Endodermal cell (in vitro differentiated cells): ENCODE data around the gene HEXIM1. TPM values are rescaled to one million over a fixed set of nuclear protein-coding genes. Genes with fewer than 3 reads are reported as not detected.

Source experiments
- DNase-seq: peaks from one replicate; pipeline ENCODE4 v3.0.0-alpha.2; 2017
- H3K27ac ChIP-seq: 2 replicates; pipeline ENCODE4 v1.5.1; 2013; ENCODE audit warnings: mild to moderate bottlenecking, low read depth, low read length, moderate library complexity
- H3K27me3 ChIP-seq: 2 replicates; pipeline ENCODE4 v1.6.1; 2013; ENCODE audit warnings: mild to moderate bottlenecking, low read length, moderate library complexity; ENCODE audit not compliant: insufficient read depth, control insufficient read depth, poor library complexity, severe bottlenecking
- H3K36me3 ChIP-seq: 2 replicates; pipeline ENCODE4 v1.7.0; 2013; ENCODE audit warnings: mild to moderate bottlenecking, low read length, moderate library complexity; ENCODE audit not compliant: control insufficient read depth, insufficient read depth
- H3K4me1 ChIP-seq: one replicate; pipeline ENCODE4 v1.7.0; 2013; ENCODE audit warnings: low read length; ENCODE audit not compliant: control insufficient read depth, insufficient read depth
- H3K4me3 ChIP-seq: 2 replicates; pipeline ENCODE4 v1.5.1; 2013; ENCODE audit warnings: mild to moderate bottlenecking, low read length, moderate library complexity
- H3K9ac ChIP-seq: 2 replicates; pipeline ENCODE4 v1.6.1; 2013; ENCODE audit warnings: mild to moderate bottlenecking, low read length, moderate library complexity; ENCODE audit not compliant: poor library complexity, severe bottlenecking; ENCODE audit errors: extremely low read depth
- H3K9me3 ChIP-seq: 2 replicates; pipeline ENCODE4 v1.6.1; 2013; ENCODE audit warnings: mild to moderate bottlenecking, low read length, moderate library complexity; ENCODE audit not compliant: control insufficient read depth
- H3K27ac Mint-ChIP-seq: 2 replicates; pipeline ENCODE4 v1.8.0; 2020; ENCODE audit warnings: mixed read lengths
- H3K27me3 Mint-ChIP-seq: 2 replicates; pipeline ENCODE4 v1.8.0; 2021; ENCODE audit warnings: mild to moderate bottlenecking, mixed read lengths; ENCODE audit not compliant: insufficient read depth
- H3K36me3 Mint-ChIP-seq: 2 replicates; pipeline ENCODE4 v1.8.0; 2020; ENCODE audit warnings: low read depth, mixed read lengths
- H3K4me1 Mint-ChIP-seq: 2 replicates; pipeline ENCODE4 v1.8.0; 2020; ENCODE audit warnings: mixed read lengths
- H3K4me3 Mint-ChIP-seq: 2 replicates; pipeline ENCODE4 v1.8.0; 2020; ENCODE audit warnings: mild to moderate bottlenecking, moderate library complexity, mixed read lengths
- H3K9me3 Mint-ChIP-seq: 2 replicates; pipeline ENCODE4 v1.8.0; 2020; ENCODE audit warnings: mild to moderate bottlenecking, mixed read lengths
- CTCF ChIP-seq: fragments of 200-600 bp; sonication (generic); conservative IDR thresholded peaks from 2 replicates; pipeline ENCODE4 v1.5.0; 2021; ENCODE audit warnings: antibody characterized with exemption, mild to moderate bottlenecking
- WGBS, 2 experiments: methylation state at CpG; one replicate each; pipeline versions ENCODE4 v1.1.5 to v1.1.7; 2013; ENCODE audit warnings: missing lambda C conversion rate in 2 of 2, mixed read lengths in 1 of 2; ENCODE audit not compliant: insufficient coverage in 1 of 2, insufficient read length in 1 of 2; 5-methylcytosine and 5-hydroxymethylcytosine counted together
- total RNA-seq, 2 donors: library from RNA; stranded (reverse); fragmentation: NEBNext Ultra II Directional in 1 of 2; extraction: Animal tissue kit (Norgen Biotek cat#: 25700) in 1 of 2; gene quantifications; 2 replicates in 1 of 2; 3 replicates in 1 of 2; pipeline ENCODE4 v1.2.1, GENCODE V29; 2021

The HEXIM1 gene
- total RNA-seq, 2 donors from 2014 or later, result 37.0 to 39.2 TPM

GRCh38 chr17:45177563-45177962, 29.3 kb downstream of the HEXIM1 start:
- no peak for DNase-seq
- Histone ChIP-seq H3K9me3 (no peaks in the 10 kb centered on the region), H3K27ac (no peak overlapping the region), H3K36me3 (no peaks in the 10 kb centered on the region), H3K9ac (no peak overlapping the region), H3K4me1 (peaks cover 4% of the 10 kb centered on the region), H3K27me3 (no peaks in the 10 kb centered on the region), H3K4me3 (no peak overlapping the region)
- H3K27ac Mint-ChIP-seq, result no peak overlapping the region
- peaks cover 12% of the 10 kb centered on the region for H3K4me1 Mint-ChIP-seq
- no peaks in the 10 kb centered on the region for H3K27me3 Mint-ChIP-seq
- WGBS, 2 experiments, result 67 to 96% methylated on average over 2 to 7 of the region's 7 CpGs
- no peaks in the 10 kb centered on the region for H3K36me3 Mint-ChIP-seq
- TF ChIP-seq CTCF, result no peak
- no peaks in the 10 kb centered on the region for H3K9me3 Mint-ChIP-seq
- H3K4me3 Mint-ChIP-seq, result no peak overlapping the region

GRCh38 chr17:45184144-45184543, 35.9 kb downstream of the HEXIM1 start:
- TF ChIP-seq CTCF, result no peak
- Histone ChIP-seq H3K27me3 (no peaks in the 10 kb centered on the region), H3K36me3 (no peaks in the 10 kb centered on the region), H3K9me3 (no peaks in the 10 kb centered on the region), H3K4me3 (no peak overlapping the region), H3K9ac (no peak overlapping the region), H3K4me1 (no peaks in the 10 kb centered on the region), H3K27ac (no peak overlapping the region)
- H3K4me3 Mint-ChIP-seq, result no peak overlapping the region
- WGBS, 2 experiments, result 94 to 96% methylated on average over 4 to 5 of the region's 5 CpGs
- H3K36me3 Mint-ChIP-seq, result no peaks in the 10 kb centered on the region
- H3K27ac Mint-ChIP-seq, result no peak overlapping the region
- no peak for DNase-seq
- no peaks in the 10 kb centered on the region for H3K9me3 Mint-ChIP-seq
- peaks cover 3% of the 10 kb centered on the region for H3K4me1 Mint-ChIP-seq
- no peaks in the 10 kb centered on the region for H3K27me3 Mint-ChIP-seq

GRCh38 chr17:45186801-45187354, 38.6 kb downstream of the HEXIM1 start:
- Histone ChIP-seq H3K9ac (no peak overlapping the region), H3K27me3 (no peaks in the 10 kb centered on the region), H3K9me3 (no peaks in the 10 kb centered on the region), H3K27ac (no peak overlapping the region), H3K36me3 (no peaks in the 10 kb centered on the region), H3K4me1 (no peaks in the 10 kb centered on the region), H3K4me3 (no peak overlapping the region)
- DNase-seq, result no peak
- Mint-ChIP-seq H3K27me3 (peaks cover 2% of the 10 kb centered on the region), H3K27ac (peak overlapping the region; percentile 19), H3K4me3 (no peak overlapping the region), H3K4me1 (peaks cover 3% of the 10 kb centered on the region), H3K36me3 (no peaks in the 10 kb centered on the region), H3K9me3 (peaks cover 4% of the 10 kb centered on the region)
- 93% methylated on average over 6 to 7 of the region's 7 CpGs for WGBS, 2 experiments
- TF ChIP-seq CTCF, result no peak
